GM19468 (cell line): ENCODE results near the gene COX8C.
"Not testable (repeated sequence)": the region's sequence is repeated elsewhere in the genome, so short reads cannot be mapped to it uniquely, and the experiment has no call there.

Experiments used
- ATAC-seq: cut with Tn5 transposase; IDR thresholded peaks from one replicate; pipeline ENCODE4 v1.9.1; 2021; ENCODE audit warnings: mild to moderate bottlenecking, moderate library complexity, moderate number of reproducible peaks; ENCODE audit not compliant: unreplicated experiment; ENCODE audit errors: extremely low read depth

The COX8C gene

GRCh38 chr14:93354873-93355272, 7.9 kb downstream of the COX8C start:
- ATAC-seq, result not testable (repeated sequence)

- ATAC-seq, result no peak
Observed at GRCh38 chr14:93368996-93369712, 22.2 kb downstream of the COX8C start.

- peak; percentile 83 for ATAC-seq
Observed at GRCh38 chr14:93369713-93370266, 22.8 kb downstream of the COX8C start.

GRCh38 chr14:93375673-93376156, 28.7 kb downstream of the COX8C start:
- ATAC-seq, result peak; percentile 62

GRCh38 chr14:93379831-93380230, 32.8 kb downstream of the COX8C start:
- no peak for ATAC-seq

GRCh38 chr14:93381644-93382043, 34.7 kb downstream of the COX8C start:
- no peak for ATAC-seq

GRCh38 chr14:93384256-93384655, 37.3 kb downstream of the COX8C start:
- not testable (repeated sequence) for ATAC-seq

GRCh38 chr14:93395231-93395630, 48.2 kb downstream of the COX8C start:
- no peak for ATAC-seq

- ATAC-seq, result no peak
Observed at GRCh38 chr14:93396456-93396855, 49.5 kb downstream of the COX8C start.
